Measurements from ENCODE around the gene ZBTB21.
A peak's percentile ranks its signal among the peaks of the same experiment; 100 is the strongest.

Gene ZBTB21

DNA sequence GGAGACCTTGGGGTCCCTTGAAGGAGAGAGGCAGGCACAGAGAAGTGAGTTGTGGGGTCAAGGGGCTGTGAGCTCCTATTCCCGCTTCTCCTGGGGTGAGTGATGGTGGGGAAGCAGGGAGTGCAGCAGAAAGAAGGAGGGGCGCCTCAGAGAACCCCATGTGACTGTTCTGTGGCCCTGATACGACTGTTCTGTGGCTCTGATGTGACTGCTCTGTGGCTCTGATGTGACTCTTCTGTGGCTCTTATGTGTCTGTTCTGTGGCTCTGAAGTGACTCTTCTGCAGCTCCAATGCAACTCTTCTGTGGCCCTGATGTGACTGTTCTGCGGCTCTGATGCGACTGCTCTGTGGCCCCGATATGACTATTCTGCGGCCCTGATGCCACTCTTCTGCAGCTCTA lies 31.1 kb upstream of the ZBTB21 start:
- intact Hi-C loops (cut with DNase I) = no loop called here
- no peak for DNase-seq

DNA sequence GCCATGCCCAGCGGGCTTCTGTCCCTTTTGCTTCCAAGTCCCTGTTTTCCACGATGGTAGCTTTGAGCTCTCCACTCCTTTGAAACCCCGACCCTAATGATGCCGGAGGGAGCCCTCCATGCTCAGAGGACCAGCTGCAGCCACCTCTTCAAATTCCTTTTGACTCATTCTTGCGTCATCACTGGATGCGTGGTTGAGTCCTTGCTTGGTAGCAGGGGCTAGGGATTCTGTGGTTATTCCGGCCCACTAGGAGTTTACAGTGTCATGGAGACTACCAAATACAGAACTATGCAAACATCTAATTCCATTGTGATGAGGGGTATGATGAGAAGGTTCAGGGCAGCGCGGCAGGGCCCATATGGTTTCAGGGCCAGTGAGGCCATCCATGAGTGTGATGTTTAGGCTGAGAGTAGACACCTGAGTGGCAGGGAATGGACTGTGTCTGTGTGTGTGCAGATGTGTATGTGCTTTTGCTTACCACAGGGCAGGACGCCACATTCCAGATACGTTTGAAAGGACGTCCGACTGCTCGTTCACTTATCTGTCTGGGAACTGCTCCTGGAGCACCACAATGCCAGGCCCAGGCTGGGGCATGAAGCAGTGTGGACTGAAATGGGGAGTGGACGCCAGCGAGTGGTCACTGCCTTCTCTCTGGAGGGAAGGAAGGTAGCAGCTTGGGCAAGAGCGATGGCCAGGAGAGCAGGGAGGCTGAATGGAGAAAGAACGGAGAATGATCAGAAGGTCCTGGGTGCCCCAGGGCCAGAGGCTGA lies 30.4 kb upstream of the ZBTB21 start:
- no peak for DNase-seq
- intact Hi-C loops (cut with DNase I) = no loop called here

DNA sequence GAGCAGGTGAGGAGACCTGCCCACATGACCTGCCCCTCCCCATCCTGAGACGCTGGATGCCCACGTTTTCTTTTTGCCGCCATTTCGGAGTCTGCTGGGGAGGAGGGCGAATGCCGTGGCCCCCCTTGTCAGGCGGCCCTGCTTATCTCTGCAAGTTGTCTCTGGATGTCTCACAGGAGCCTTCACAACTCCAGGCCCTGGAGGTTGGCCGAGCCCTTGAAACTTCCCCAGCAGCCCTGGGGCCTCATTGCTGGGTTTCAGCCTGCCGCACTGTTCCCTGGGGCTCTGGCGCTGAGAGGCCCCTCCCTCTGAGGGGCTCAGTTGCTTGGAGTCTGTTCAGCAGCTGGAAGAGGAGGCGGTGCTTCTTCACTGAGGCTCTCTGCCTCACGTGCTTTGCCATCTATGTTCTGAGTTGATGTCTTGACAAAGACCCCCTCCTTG lies 29.8 kb upstream of the ZBTB21 start:
- intact Hi-C loops (cut with DNase I) = no loop called here
- DNase-seq = no peak

DNA sequence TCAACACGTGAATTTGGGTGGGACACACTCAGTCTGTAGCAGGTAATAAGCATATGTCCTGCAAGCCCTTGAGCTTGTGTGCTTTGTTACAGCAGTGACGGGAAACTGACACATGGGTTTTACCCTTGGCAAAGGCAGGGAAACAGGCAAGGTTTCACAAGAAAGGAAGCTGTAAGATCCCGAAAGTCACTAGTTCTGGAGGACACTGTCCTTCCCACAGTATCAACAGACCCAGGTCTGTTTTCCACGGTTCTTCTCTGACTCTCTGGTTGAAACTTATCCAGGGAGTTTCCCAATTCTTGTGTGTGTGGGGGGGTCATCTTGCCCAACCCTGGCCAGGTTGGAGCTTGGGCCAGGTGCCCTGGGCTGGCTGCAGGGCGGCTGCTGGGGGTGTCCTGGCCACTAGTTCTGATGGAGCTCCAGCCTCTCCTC lies 29.3 kb upstream of the ZBTB21 start:
- no peak for DNase-seq
- intact Hi-C loops (cut with DNase I) = no loop called here

DNA sequence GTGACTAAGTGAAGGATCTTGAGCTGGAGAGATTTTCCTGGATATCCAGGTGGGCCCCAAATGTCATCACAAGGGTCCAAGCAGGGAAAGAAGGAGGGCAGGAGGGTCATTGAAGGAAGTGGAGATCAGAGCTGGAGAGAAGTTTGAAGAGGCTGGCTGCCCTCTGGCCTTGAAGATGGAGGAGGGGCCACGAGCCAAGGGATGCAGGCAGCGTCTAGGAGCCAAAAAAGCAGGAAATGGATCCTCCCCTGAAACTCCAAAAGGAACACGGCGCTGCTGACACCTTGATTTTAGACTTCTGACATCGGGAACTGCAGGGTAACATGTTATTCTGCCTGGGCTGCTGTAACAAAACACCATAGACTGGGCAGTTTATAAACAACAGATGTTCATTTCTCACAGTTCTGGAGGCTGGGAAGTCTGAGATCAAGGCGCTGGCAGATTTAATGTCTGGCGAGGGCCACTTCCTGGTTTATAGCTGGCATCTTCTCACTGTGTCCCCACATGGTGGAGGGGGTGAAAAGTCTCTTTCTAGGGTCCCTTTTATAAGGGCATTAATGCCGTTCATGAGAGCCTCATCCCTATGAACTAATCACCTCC lies 28.8 kb upstream of the ZBTB21 start:
- intact Hi-C loops (cut with DNase I) = no loop called here
- DNase-seq = no peak

DNA sequence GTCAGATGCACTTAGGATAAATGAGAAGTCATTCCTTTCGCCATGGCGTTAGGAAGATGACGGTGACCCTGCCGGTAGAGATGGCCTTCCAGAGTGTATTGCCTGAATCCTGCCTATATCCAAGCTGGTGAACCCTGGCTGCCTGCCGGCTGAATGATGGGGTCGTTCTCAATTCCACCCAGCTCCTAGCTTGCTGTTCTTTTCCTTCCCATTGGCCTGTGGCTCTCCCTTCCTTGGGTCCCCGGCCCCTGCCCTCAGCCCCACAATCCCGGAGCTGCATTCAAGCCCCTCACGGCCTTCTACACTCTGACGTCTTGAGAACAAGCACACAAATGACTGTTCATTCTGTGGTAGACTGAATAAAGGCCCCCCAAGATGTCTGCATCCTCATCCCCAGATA lies 28.2 kb upstream of the ZBTB21 start:
- intact Hi-C loops (cut with DNase I) = no loop called here
- no peak for DNase-seq

DNA sequence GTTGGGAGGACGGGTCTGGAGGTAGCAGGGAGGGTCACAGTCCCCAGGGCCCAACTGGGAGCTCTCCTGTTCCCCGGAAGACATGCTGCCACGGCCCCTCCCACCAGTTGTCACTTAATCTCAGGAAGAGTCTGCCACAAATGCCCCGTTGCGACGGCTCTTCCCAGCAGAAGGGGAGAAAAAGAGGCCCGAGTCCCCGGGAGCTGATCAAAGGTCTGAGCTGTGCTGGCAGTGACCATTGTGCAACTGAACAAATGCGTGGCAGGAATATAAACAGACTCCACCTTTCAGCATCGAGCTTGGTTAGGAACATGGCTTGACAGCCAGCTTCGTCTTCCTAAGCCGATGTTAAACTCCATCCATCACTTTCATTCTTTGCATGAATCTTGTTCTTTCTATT lies 27.8 kb upstream of the ZBTB21 start:
- no peak for DNase-seq

DNA sequence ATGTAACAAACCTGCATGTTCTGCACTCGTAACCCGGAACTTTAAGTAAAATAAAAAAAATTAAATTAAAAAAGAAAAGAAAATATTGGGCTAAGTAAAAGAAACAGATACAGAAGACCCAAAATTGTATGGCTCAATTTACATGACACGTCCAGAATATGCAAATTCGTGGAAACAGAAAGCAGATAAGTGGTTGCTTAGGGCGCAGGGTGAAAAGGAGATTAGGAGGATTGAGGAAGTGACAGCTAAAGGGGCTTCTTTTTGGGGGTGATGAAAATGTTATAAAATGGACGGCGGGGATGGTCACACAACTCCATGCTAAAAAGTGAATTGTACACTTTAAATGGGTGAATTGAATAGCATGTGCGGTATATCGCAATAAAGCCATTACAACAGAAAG lies 27.4 kb upstream of the ZBTB21 start:
- no peak for DNase-seq
- intact Hi-C loops (cut with DNase I) = no loop called here

More for the DNA sequence above, 27.8 kb upstream of the ZBTB21 start:
- intact Hi-C loops (cut with DNase I) = no loop called here

DNA sequence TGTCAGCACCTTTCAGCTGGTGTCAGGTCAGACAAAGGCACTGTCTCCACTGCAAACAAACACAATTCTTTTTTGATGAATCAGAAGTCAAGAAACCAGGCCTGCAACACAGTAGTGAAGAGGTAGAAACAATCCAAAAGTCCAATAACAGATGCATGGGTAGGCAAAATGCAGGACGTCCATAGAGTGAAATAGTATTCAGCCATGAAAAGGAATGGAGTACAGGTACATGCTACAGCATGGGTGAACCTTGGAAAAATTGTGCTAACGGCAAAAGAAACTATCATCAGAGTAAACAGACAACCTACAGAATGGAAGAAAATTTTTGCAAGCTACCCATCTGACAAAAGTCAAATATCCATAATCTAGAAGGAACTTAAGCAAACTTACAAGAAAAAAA lies 26.2 kb upstream of the ZBTB21 start:
- no peak for DNase-seq
- intact Hi-C loops (cut with DNase I) = no loop called here

DNA sequence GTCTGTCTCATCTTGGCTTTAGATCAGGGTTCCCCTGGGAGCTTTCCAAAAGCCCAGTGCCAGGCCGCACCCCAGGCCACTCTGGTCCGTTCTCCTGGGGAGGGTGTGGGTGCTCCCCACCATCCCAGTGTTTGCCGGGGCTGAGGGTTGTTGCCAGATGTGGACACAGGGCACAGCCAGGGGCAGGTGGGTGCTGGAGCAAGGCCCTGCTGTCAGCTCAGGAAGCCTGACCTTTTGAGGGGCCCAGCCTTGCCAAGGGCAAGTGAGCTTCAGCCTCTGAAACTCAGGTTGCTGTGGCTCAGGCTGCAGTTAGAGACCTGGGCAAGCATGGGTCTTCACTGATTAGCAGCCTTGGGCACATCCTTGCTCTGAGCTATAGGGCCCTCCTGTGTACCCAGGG lies 22.8 kb upstream of the ZBTB21 start:
- intact Hi-C loops (cut with DNase I) = no loop called here
- no peak for DNase-seq

DNA sequence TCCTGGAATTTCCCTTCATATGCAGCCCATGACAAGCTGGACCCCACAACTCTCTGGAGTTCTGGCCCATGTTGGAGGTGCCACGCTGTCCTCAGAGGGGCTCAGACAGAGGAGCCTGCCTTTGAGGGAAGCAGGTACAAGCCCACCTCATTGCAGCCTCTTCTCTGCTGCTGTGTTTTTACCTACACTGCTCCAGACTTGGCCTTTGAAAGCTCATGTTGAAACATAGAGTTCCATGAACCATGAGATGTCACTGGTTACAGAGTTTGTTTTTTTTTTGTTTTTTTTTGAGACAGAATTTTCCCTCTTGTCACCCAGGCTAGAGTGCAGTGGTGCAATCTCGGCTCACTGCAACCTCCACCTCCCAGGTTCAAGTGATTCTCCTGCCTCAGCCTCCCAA lies 22.1 kb upstream of the ZBTB21 start:
- intact Hi-C loops (cut with DNase I) = no loop called here
- DNase-seq = no peak

DNA sequence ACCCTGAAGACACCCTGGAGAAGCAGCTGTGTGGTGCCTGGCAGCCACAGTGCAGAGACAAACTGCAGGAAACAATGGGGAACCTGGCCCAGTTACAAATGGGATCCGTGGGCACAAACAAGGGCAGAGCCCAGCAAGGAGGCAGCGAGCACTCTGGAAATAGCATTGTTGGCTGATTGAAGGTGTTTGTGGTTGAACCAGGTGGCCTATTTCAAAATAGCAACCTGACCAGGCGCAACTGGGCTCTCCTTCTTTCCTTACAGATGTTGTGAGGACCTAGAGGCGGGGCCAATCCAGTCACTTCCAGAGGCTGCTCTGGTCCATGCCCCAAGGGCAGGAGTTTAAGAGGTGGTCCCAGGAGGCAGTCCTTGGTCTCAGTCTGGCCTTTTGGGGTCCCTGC lies 21.7 kb upstream of the ZBTB21 start:
- no peak for DNase-seq
- intact Hi-C loops (cut with DNase I) = no loop called here

DNA sequence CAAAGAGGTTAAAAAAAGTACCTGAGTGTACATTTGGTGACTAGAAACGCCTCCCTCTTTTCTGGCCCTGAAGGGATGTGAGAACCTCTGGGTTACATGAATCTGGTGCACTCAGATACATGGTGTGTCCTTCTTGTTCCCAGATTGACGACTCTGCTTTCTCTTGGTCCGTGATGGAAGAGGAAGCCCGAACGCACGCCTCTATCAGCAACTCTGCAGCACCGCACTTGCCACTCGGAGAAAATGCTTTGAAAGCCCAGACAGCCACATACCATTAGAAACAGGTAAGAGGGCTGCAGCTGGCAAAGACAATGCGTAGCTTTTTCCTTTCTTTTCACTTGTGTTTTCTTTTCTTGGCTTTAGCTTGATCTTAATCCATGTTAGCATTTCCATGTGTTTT lies 21.1 kb upstream of the ZBTB21 start:
- no peak for DNase-seq

DNA sequence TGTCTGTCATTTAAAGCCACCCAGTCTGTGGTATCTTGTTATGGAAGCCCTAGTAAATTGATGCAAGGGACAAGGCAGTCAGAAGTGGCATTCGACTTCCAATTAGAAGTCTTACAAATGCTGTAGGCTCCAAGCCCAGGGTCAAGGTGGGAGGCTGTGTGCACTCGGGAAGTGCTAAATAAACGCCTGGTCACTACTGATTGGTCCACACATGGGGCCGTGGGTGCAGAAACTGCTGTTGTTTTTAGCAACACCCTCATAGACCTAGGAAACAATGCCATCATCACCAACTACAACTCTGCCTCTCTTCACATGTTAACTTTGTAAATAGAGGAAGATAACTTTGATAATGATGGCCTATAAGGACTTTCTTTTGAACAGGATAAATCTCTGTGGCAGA lies 20.2 kb upstream of the ZBTB21 start:
- DNase-seq = no peak
- intact Hi-C loops (cut with DNase I) = no loop called here

More for the DNA sequence above, 21.1 kb upstream of the ZBTB21 start:
- intact Hi-C loops (cut with DNase I) = no loop called here

DNA sequence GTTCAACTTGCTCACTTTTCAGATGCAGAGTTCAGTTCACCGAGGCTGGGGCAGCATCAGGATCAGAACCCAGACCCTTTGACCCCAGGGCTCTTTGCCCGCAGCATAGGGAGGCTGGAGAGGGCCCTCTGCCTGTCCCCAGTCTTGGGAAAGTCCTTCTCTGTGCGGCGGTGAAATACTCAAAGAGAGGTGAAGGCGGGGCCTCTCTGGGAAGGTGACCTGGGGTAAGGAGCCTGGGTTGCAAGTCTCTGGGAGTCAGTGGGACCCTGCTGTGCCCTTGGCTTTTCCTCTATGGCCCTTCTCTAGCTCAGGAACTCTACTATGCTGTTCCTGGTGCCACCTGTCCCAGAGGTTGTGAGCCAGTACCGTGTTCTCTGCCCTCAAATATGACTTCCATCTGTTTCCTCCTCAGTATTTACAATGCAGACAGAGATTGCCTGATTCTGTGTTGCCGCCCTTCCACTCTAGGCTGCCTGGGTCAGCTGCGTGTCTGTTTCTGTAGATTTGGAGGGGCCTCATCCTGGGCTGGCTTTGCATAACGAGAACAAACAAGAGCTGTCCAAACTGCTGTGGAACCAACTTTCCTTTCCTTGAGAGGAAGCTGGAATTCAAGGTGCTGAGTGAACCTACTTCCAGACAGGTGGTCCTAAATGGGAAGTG lies 18.7 kb upstream of the ZBTB21 start:
- intact Hi-C loops (cut with DNase I) = no loop called here
- peak in 1 of 42 donors; percentile 23 for DNase-seq

DNA sequence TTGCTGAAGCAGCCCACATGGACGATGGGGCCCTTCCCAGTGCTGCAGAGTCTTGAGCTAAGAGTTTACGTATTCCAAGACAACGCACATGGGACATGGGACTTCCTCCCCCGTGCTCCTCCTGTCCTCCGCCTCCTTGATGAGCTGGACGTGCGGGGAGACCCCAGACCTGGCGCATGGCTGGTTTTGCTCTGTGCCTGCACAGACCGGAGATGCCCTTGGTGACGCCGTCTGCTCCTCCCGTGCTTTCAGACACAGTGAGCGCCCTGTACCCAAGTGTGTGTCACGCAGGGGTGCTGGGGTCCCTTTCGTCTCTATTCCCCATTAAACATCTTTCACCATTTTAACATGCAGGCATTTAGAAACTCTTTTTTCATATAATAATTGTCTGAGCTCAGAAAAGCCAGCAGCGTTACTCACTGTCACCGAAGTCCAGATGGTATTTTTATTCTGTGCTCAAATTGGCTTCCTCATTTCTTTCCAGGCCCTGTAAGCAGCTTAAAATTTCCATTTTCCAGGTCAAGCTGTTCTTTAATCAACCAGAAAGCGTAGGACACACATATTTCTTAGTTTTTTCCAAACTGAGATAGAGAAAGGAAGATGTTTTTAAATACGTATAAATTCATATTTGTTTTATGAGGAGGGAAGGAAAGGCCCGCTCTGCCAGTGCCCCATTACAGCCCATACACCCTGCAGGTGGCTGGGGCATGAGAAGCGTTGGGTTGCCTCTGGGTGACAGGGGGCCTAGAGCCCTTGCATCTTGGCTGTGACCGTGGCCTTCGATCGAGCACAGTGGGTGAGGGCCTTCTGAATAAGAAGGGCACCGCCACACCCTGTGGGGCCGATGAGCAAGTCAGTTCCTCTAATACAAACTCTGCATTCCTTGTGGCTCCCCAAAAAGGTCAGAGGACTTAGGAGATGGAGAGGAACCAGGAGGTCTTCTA lies 17.9 kb upstream of the ZBTB21 start:
- intact Hi-C loops (cut with DNase I) = no loop called here

DNA sequence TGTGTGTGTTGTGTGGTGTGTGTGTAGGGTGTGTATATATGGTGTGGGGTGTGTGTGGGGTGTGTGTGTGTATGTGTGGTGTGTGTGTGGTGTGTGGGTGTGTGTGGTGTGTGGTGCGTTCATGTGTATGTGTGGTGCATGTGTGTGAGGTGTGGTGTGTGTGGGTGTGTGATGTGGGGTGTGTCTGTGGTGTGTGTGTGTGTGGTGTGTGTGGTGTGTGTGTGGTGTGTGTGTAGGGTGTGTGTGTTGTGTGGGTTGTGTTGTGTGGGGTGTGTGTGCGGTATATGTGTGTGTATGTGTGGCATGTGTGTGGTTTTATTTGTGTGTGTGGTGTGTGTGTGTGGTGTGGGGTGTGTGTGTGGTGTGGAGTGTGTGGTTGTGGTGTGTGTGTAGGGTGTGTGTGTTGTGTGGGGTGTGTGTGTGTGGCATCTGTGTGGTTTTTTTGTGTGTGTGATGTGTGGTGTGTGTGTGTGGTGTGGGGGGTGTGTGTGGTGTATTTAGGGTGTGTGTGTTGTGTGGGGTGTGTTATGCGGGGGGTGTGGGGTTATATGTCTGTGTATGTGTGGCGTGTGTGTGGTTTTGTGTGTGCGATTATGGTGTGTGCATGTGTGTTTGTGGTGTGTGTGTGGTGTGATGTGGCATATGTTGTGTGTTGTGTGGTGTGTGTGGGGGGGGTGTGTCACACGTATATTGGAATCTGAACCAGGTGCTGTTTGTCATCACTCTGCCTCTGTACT lies 17.1 kb upstream of the ZBTB21 start:
- intact Hi-C loops (cut with DNase I) = no loop called here
- no peak for DNase-seq

More for the DNA sequence above, 17.9 kb upstream of the ZBTB21 start:
- peak in 2 of 42 donors; percentile 10 to 32 for DNase-seq

DNA sequence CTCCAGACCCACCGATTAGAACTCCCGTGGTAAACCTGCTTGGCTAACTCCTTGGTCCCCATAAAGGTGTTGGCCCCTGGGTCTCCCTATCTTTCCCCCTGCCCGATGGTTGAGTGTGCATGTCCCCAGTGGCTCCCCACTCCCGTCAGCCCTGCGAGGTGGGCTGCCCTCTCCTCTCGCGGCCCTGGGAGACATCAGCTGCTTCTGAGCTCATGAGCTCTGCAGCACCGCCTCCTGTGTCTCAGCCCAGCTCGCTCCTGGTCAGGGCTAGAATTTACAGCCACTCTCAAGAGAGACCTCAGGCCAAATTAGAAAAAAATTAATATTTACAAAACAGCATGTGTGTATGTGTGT lies 15.9 kb upstream of the ZBTB21 start:
- intact Hi-C loops (cut with DNase I) = no loop called here
- DNase-seq = peak in 1 of 42 donors; percentile 6
